SK-N-MC (cell line): Measurements from ENCODE around the gene CDS2.

Experiments
- EZH2 ChIP-seq: fragments of 200-600 bp; sonication (generic); IDR thresholded peaks from one replicate; pipeline ENCODE4 v1.6.1; 2017; ENCODE audit warnings: antibody characterized with exemption
- POLR2AphosphoS5 ChIP-seq: IDR thresholded peaks from 2 replicates; pipeline ENCODE4 v1.6.1; 2012; ENCODE audit warnings: mild to moderate bottlenecking, low read depth, low read length, borderline replicate concordance

GRCh38 chr20:5192570-5193431 is 66.0 kb downstream of the CDS2 start:
- TF ChIP-seq EZH2 (no peak), POLR2AphosphoS5 (no peak)
